RCC 7860 (cell line): ENCODE results near the gene IQCM.

Source experiments
- DNase-seq: peaks from one replicate; pipeline ENCODE4 v3.0.0-alpha.2; 2015; ENCODE audit warnings: low spot score
- FAIRE-seq: peaks from 2 replicates; lab custom pipeline; 2012; peaks lifted over from hg19 to GRCh38; lab: Jason Lieb, UNC

IQCM gene

DNA sequence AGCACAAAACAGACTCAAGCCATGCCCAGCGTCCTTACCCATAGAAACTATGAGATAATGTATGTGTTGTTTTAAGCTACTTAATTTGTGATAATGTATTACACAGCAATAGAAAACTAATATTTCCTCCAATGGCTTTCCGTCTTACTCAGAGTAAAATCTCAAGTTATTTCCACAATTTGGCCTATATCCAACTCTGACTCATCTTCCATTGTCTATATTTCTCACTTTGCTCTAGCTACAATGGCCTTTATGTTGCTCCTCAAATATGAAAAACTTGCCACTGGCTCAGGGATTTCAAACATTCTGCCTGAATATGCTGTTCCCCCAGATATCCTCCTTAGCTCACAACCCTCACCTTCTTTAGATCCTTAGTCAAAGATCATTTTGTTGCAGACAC is 31.6 kb downstream of the IQCM start:
- no peak for FAIRE-seq
- no peak for DNase-seq

DNA sequence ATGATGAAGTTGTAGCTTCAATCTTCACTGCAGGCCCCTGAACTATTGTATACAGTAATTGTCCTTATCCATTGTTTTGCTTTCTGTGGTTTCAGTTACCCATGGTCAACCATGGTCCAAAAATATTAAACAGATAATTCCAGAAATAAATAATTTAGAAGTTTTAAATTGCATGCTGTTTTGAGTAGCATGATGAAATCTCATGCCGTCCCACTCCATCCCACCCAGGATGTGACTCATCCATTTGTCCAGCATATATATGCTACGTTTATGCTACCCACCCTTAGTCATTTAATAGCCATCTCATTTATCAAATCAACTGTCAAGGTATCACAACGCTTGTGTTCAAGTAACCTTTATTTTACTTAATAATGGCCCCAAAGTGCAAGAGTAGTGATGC is 34.5 kb downstream of the IQCM start:
- peak; percentile 28 for FAIRE-seq
- DNase-seq, result peak; percentile 53

DNA sequence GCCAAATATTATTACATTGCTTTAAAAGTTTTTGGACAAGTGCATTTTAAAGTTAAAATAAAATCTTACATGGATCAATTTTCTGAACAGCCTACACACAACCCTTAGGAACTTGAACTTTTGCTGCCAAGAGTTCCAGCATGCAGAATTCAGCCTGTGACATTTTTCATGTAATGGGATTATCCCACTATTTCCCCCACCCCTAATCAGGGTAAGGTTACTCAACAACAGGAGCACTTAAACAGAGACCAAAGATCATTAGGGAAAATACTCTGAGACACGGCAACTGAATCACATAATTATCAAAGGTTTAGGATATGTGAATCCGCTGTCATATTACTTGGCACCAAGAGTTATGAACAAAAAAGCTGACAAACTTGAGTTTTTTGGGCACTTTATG is 47.2 kb downstream of the IQCM start:
- DNase-seq, result no peak
- FAIRE-seq, result no peak

DNA sequence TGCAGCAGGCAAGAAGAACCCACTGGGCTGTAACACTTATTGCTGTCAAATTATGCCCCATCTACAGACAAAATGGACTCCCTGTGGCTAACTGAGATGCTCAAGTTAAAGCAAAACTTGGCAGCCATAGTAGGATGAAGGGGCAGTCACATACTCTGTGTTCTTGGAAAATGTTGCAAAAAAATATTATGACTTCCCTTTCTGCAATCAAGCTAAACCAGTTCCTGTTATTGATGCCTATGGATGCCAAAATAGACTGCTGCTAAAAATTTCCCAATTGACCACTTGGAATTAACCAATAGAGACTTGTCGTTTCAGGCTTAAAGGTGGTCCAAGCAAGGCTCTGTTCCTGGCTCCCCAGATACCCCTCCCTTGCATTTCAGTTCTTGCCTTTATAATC is 49.5 kb downstream of the IQCM start:
- FAIRE-seq, result no peak
- no peak for DNase-seq

DNA sequence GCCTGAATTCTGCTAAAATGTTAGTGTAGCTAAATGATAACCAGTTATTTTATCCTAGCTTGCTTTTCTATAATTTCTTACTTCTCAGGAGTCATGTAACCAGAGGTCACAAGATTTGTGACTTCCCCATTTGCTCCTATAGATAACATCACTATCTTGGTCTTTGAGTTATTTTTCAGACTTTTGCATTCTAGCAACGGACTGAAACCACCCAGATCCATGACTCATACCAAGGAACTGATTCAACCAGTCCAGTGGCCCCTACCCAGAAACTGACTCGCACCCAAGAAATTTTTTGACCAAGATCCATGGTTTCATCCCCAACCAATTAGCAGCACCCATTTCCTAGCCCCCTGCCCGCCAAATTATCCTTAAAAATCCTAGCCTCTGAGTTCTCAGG is 50.0 kb downstream of the IQCM start:
- FAIRE-seq (peak; percentile 70), DNase-seq (peak; percentile 74)

DNA sequence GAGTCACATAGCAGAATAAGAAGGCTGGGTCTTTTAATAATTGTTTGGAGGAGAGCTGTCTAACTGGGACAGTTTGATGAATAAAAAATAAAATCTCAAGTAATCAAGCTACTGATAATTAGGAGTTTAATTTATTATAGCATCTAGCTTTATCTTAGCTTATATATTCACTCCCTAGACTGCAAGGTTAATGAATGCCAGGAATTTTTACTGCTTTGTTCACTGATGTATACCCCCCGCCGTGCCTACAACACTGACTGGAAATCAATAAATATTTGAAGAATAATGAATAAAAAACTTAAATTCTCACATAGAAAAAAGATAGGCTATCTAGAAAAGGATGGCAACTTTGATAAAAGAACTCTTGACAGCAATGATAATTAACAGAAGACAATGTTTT is 59.7 kb downstream of the IQCM start:
- DNase-seq, result no peak
- no peak for FAIRE-seq

DNA sequence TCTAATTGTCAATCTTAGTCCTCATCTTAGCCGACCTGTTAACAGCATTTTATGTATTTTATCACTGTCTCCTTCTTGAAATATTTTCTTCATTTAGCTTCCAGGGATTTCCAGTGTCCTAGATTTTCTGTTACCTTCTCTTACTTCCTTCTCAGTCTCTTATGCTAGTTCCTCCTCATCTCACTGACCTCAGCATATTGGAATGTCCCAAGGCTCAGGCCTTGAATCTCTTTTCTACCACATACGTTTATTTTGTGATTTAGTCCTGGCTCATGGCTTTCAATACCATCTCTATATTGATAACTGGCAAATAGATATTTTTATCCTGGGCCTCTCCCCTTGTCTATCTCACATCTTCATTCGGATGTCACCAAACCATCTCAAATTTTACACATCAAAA is 61.1 kb downstream of the IQCM start:
- DNase-seq (peak; percentile 7), FAIRE-seq (no peak)

DNA sequence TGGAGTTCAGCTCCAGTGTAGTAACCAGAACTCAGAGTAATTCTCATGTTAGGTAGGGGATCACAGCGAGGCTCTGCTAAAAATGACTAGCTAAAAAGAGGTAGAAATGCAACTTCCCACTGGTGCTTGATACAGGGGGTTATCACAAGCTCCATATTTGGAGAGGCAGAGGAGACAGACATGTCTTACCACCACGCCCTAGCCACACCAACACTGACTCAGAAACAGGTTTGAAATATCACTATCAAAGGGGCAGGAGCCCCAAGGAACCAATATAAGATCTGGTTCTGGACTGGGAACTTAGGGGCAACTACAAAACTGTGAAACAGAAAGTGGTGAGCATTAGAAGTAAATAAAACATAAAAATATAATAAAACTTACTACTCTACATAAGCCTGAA is 62.9 kb downstream of the IQCM start:
- FAIRE-seq (no peak), DNase-seq (no peak)

DNA sequence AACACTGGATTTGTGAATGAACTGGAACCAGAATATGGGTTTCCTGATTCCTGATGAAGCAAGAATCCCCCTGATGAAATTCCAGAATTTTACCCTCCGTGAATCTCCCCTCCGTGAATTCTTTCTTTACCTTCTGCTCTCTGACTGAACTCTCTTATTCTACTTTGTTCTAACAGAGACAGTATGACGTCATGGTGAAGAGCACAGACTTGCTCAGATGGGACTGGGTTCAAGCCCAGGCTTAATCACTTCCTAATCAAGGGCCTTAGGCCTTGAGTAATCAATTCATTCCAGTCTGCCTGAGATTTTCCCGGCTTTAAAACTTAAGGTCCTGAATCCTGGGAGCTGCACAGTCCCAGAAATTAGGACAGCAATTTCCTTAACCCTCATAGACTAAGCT is 64.5 kb downstream of the IQCM start:
- no peak for FAIRE-seq
- DNase-seq, result no peak

DNA sequence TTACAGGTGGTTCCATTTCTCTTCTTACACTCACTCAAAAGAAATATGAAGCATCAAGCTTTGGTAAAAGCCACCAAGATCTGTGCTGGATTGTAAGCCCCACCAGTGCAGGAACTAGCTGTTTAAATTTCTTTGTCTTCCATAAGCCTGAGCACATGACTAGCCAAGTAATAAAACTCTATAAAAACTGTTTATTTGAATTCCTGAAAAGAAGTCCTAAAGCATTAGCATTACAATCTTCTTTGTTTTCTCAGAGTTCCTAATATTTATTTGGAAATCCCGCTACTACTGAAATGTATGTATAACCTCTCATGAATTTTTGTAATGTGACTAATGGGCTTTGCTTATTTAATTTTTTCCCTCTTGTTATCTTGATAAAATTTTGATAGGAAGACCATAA is 65.9 kb downstream of the IQCM start:
- DNase-seq (no peak), FAIRE-seq (no peak)

DNA sequence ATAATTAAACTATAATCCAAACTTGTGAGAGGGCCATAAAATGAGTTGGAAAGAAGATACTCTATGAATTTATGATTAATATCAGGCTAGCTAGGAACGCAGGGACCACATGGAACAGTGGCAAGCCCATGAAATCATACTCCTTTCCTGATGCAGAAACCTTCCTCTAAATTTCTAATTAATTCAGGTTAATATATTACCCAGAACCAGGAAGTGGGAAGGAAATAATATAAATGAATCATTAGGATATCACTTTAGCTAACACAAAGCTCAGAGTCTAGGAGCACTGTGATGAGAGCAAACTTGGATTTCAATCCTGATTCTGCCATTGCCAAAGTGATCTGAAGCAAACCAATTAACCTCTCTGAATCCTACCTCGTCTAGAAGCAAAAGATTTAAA is 68.0 kb downstream of the IQCM start:
- FAIRE-seq (no peak), DNase-seq (no peak)

DNA sequence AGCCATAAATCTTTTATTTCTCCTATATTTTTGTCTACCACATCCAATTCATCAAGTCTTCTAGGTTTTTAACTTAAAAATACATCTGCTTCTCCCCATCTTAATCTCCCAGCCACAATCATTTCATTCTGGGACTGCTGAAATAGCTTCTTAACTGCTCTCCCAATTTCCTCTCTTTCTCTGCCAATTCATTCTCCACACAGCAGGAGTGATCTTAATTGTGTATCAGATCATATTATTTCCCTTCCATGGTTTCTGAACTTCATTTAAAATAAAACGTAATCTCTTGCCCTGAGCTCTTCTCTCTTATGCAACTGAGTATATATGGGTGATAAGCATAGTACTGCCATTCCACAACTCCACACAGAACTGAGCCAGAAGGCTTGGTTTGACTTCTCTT is 69.4 kb downstream of the IQCM start:
- no peak for FAIRE-seq
- no peak for DNase-seq

DNA sequence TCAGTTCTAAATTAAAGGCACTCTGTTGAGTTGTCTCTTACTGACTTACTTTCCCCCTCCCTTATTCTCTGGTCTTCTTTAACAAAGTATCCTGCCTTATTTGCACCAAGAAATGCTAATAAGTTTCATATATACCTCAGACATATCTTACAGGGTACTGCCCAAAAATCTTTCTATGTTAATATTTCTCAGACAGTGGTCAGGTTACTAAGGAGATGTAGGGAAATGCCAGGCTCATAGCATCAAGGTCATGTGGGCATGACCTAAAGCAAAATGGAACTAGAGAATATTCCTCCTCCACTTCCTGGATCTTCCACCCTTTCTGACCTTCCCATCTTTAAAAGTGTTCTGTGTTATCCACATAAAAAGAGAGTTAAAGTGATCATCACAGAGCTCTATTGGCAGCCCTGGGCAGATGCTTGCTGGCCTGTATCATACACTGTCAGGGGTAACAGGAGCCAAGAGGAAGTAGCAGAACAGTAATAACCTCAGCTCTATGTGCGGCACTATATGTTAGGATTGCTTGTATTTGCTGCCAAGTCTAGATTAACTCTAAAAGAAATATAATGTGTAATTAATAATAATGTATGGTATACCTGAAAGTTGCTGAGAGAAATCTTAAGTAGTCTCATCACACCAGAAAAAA is 74.3 kb downstream of the IQCM start:
- FAIRE-seq (no peak), DNase-seq (no peak)

DNA sequence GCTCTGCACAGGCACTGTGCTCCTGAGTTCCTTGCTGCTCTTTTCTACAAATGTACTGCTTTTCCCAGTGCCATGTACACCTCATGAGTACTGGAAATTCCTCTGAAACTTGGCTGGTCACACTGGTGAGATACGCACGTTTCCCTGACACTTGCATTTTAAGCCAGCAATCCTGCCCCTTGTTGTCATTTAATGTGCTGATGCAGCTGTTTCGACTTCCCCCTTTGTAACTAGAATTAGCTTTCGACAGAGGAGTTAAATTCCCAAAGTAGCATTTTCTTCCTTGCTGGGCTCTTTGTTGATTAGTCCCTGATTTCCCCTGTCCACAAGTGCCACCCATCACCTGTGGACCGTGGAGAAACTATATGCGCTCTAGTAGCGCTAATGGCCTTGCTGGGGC is 77.5 kb downstream of the IQCM start:
- DNase-seq (no peak), FAIRE-seq (no peak)

DNA sequence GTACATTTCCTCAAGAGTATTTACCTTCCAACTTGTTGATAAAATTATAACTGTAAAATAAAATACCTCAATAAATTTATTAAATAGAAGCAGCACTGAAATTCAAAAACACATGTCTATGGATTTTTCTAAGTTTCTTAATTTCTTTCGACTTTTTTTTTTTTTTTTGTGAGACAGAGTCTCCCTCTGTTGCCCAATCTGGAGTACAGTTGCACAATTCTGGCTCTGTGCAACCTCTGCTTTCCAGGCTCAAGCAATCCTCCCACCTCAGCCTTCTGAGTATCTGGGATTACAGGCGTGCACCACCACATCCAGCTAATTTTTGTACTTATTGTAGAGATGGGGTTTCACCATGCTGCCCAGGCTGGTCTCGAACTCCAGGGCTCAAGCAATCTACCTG is 79.8 kb downstream of the IQCM start:
- no peak for FAIRE-seq
- DNase-seq, result no peak

DNA sequence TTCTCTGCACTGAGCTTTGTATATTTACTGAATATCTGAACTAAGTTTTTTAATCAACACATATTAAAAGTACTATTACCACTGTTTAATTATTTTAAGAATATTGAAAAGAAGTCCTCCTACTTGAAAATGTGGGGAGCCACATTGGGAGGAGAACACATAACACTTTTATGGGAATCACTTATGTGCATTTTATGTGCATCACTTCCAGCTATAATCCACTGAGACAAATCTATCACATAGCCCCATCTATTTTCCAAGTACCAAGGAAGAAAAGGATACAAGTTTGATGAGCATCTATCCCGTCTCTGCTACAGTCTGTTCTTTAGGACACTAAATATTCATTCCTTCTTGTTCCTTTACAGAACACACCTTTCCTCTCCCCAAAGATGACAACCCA is 87.2 kb downstream of the IQCM start:
- DNase-seq (no peak), FAIRE-seq (no peak)

DNA sequence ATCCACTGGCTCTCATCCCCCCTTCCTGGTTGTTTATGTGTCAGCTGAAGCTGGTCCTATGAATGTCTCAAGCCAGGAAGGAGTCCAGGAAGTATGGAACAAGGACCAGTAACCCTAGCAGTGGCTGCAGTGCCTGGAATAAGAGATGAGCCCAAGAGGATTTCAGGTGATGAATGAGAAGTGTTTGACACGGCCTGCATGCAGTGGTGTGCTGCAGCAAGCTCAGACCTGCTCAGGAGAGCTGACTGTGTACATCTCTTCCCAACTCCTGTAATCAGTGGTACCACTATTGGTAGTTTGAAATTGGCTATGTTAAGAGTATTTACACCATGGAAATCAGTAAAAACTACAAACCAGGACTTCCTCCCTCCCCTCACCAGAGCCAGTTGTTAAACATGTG is 88.0 kb downstream of the IQCM start:
- FAIRE-seq (no peak), DNase-seq (no peak)

DNA sequence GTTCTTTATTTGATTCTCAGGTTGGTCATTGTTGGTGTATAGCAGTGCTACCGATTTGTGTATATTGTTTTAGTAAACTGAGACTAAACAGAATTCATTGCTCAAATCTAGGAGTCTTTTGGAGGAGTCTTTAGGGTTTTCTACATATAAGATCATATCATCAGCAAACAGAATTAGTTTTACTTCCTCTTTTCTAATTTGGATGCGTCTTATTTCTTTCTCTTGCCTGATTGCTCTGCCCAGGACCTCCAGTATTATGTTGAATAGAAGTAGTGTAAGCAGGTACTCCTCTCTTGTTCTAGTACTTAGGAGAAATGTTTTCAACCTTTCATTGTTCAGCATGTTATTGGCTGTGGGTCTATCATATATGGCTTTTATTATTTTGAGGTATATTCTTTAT is 92.6 kb downstream of the IQCM start:
- no peak for FAIRE-seq
- DNase-seq, result no peak

DNA sequence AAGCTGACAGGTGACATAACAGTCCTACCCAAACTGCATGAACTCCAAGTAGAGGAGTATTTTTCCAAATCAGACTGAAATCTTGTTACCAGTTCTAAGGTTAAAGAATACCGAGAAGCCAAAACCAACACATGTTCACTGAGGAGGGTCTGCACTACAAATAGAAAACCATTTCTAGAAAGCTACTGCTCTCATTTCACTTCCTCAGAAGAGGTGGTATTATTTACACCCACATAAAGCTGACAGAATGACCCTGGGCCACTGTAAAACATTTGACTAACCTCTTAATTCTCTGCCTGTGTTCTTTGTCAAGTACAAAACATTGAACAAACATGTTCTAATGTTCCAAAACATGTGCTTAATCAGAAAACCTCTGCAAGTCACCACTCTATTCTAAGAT is 95.8 kb downstream of the IQCM start:
- DNase-seq (no peak), FAIRE-seq (no peak)

DNA sequence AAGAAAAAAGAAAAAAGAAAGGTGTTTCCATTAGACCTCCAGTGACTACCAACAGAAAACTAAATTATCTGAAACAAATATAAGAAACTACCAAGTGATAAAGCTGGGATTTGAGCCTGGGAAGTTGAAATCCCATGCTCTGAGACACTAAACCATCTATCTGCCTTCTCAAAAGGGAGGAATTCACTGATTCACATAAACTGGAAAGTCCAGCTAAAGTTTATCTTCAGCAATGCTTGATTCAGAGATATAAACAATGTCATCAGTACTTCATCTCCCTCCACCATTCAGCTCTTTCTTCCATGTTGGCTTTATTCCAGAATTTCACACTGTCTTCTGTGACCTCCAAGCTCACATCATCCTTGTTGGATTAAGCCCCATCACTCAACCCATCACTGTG is 96.3 kb downstream of the IQCM start:
- DNase-seq (no peak), FAIRE-seq (no peak)

DNA sequence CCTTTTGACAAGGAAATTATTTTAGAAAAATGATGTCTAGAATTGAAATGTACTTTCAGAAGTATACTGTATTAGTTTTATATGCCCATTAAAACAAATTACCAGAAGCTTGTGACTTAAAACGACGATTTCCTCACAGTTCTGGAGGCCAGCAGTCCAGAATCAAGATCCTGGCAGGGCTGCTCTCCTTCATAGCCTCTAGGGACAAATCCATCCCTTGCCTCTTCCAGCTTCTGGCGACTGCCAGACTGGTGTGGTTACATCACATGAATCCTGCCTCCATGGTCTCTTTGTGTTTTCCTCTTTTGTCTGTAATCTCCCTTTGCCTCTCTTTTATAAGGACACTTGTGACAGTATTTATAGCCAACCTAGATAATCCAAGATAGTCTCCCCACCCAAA is 97.1 kb downstream of the IQCM start:
- no peak for FAIRE-seq
- DNase-seq, result no peak

DNA sequence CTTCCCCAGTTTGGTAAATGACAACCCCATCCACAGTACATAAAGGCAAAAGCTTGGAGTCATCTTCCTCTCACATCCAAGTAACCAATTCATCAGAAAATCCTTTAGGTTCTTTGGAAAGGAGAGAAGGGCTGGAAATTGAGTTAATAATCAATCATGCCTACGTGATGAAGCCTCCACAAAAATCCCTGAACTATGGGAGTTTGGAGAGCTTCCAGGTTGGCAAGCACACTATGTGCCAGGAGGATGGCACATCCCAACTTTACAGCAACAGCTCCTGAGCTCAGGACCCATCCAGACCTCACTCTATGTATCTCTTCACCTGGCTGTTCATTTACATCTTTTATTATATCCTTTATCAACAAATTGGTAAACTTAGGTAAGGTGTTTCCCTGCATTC is 98.9 kb downstream of the IQCM start:
- no peak for FAIRE-seq

DNA sequence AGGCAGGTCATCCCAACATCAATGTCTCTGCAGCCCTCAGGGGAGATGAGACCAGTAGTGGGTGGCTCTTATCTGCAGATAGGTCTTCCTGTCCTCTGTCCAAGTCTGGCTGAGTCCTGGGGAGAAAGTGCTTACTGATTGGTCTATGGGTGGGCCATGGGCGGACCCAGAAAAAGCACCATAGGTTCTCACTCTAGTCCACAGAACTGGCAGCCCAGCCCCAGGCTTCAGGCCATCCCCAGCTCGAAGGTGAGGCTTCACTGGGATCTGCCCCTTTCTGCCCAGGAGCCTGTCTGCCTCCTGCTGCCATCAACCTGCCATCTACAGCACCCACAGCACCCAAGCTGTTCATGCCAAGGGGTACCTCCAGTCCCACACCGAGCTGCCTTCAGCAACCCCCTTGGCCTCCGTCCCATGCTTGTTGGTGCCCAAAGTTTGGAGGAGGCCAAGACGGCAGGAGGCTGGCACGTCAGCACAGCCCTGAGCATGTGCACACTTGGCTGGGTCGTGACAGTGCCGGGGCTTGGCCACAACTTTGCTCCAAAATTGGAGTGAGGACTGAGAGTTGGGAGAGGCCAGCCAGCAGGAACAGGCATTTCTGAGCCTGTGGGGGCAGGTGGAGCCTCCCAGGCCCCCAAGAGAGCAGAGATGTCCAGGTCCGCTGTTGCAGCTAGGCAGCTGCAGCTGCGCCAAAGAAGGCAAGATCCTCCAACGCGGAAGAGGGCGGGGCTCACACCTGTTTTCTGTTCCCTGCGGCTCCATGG is 99.6 kb downstream of the IQCM start:
- DNase-seq, result no peak
- no peak for FAIRE-seq

More for the DNA sequence above, 98.9 kb downstream of the IQCM start:
- no peak for DNase-seq
